ENCODE measurements around the gene CHRNA1.

Gene CHRNA1

GRCh38 chr2:174764280-174765255 lies at the start of gene CHRNA1:
Gene CHRNA1, minus strand, starts transcription at chr2:174764472. Its CDS starts 78 bp downstream, at chr2:174764394.
- DNase-seq (ENCODE audit: low read depth in 2 of 2, low spot score in 1 of 2): no peak

GRCh38 chr2:174812037-174812436 lies 47.8 kb upstream of the CHRNA1 start:
- DNase-seq (ENCODE audit: low read depth in 2 of 2, low spot score in 1 of 2): no peak

- no peak for DNase-seq (ENCODE audit: low read depth in 2 of 2, low spot score in 1 of 2)
These were observed 43.7 kb upstream of the CHRNA1 start for GRCh38 chr2:174807931-174808330.

GRCh38 chr2:174805803-174806202 lies 41.5 kb upstream of the CHRNA1 start:
- no peak for DNase-seq (ENCODE audit: low read depth in 2 of 2, low spot score in 1 of 2)

GRCh38 chr2:174802459-174802858 lies 38.2 kb upstream of the CHRNA1 start:
- DNase-seq (ENCODE audit: low read depth in 2 of 2, low spot score in 1 of 2): no peak

- DNase-seq (ENCODE audit: low read depth in 2 of 2, low spot score in 1 of 2): no peak
These were observed 36.3 kb upstream of the CHRNA1 start for GRCh38 chr2:174800436-174801205.

- no peak for DNase-seq (ENCODE audit: low read depth in 2 of 2, low spot score in 1 of 2)
These were observed 34.5 kb upstream of the CHRNA1 start for GRCh38 chr2:174798801-174799200.

- no peak for DNase-seq (ENCODE audit: low read depth in 2 of 2, low spot score in 1 of 2)
These were observed 33.6 kb upstream of the CHRNA1 start for GRCh38 chr2:174797781-174798276.

GRCh38 chr2:174796319-174796771 lies 32.1 kb upstream of the CHRNA1 start:
- no peak for DNase-seq (ENCODE audit: low read depth in 2 of 2, low spot score in 1 of 2)

- DNase-seq (ENCODE audit: low read depth in 2 of 2, low spot score in 1 of 2): no peak
These were observed 30.6 kb upstream of the CHRNA1 start for GRCh38 chr2:174794851-174795374.

GRCh38 chr2:174792309-174793025 lies 28.2 kb upstream of the CHRNA1 start:
- DNase-seq (ENCODE audit: low read depth in 2 of 2, low spot score in 1 of 2): no peak

GRCh38 chr2:174791746-174792280 lies 27.5 kb upstream of the CHRNA1 start:
- DNase-seq (ENCODE audit: low read depth in 2 of 2, low spot score in 1 of 2): no peak

GRCh38 chr2:174791020-174791419 lies 26.7 kb upstream of the CHRNA1 start:
- DNase-seq (ENCODE audit: low read depth in 2 of 2, low spot score in 1 of 2): no peak

- no peak for DNase-seq (ENCODE audit: low read depth in 2 of 2, low spot score in 1 of 2)
These were observed 24.7 kb upstream of the CHRNA1 start for GRCh38 chr2:174789001-174789400.

GRCh38 chr2:174788291-174788929 lies 24.1 kb upstream of the CHRNA1 start:
- no peak for DNase-seq (ENCODE audit: low read depth in 2 of 2, low spot score in 1 of 2)

GRCh38 chr2:174787487-174788205 lies 23.4 kb upstream of the CHRNA1 start:
- no peak for DNase-seq (ENCODE audit: low read depth in 2 of 2, low spot score in 1 of 2)

- DNase-seq (ENCODE audit: low read depth in 2 of 2, low spot score in 1 of 2): no peak
These were observed 21.9 kb upstream of the CHRNA1 start for GRCh38 chr2:174786066-174786725.

- no peak for DNase-seq (ENCODE audit: low read depth in 2 of 2, low spot score in 1 of 2)
These were observed 21.2 kb upstream of the CHRNA1 start for GRCh38 chr2:174785481-174785880.

- no peak for DNase-seq (ENCODE audit: low read depth in 2 of 2, low spot score in 1 of 2)
These were observed 20.6 kb upstream of the CHRNA1 start for GRCh38 chr2:174784909-174785308.
